GM23338 (cell line): ENCODE results near the gene ADGRL3. TPM values are rescaled to one million over a fixed set of nuclear protein-coding genes. Genes with fewer than 3 reads are reported as not detected.

ENCODE experiments used
- ATAC-seq: fragments of 200-7000 bp; cut with Tn5 transposase; 3 replicates; pipeline ENCODE4 v1.9.1; 2020
- DNase-seq: peaks from one replicate; pipeline ENCODE4 v3.0.0-alpha.2; 2015; ENCODE audit warnings: low spot score
- H2AFZ ChIP-seq: fragments of 200-600 bp; sonication (generic); 2 replicates; pipeline ENCODE4 v1.8.0; 2016; ENCODE audit warnings: antibody characterized with exemption, mild to moderate bottlenecking, moderate library complexity
- H3F3A ChIP-seq: fragments of 200-600 bp; sonication (generic); replicated peaks from 2 replicates; pipeline ENCODE4 v1.8.0; 2017; ENCODE audit warnings: antibody characterized with exemption, mixed run types, low read depth
- H3K27ac ChIP-seq: fragments of 200-600 bp; sonication (generic); 2 replicates; pipeline ENCODE4 v1.6.1; 2016; ENCODE audit warnings: low read depth
- H3K27me3 ChIP-seq: fragments of 200-600 bp; sonication (generic); 2 replicates; pipeline ENCODE4 v1.8.0; 2016; ENCODE audit warnings: mild to moderate bottlenecking, mixed run types, moderate library complexity; ENCODE audit not compliant: insufficient read depth
- H3K36me3 ChIP-seq: fragments of 200-600 bp; sonication (generic); 2 replicates; pipeline ENCODE4 v1.8.0; 2016; ENCODE audit warnings: mild to moderate bottlenecking; ENCODE audit not compliant: insufficient read depth
- H3K4me1 ChIP-seq: fragments of 200-600 bp; sonication (generic); 2 replicates; pipeline ENCODE4 v1.8.0; 2016; ENCODE audit warnings: mild to moderate bottlenecking, moderate library complexity; ENCODE audit not compliant: insufficient read depth
- H3K4me2 ChIP-seq: fragments of 200-600 bp; sonication (generic); 2 replicates; pipeline ENCODE4 v1.7.1; 2017; ENCODE audit warnings: mixed run types
- H3K4me3 ChIP-seq: fragments of 200-600 bp; sonication (generic); 2 replicates; pipeline ENCODE4 v1.6.1; 2016; ENCODE audit warnings: mixed run types
- H3K79me2 ChIP-seq: fragments of 200-600 bp; sonication (generic); replicated peaks from 2 replicates; pipeline ENCODE4 v1.8.0; 2017; ENCODE audit warnings: mild to moderate bottlenecking; ENCODE audit not compliant: insufficient read depth
- H3K9me2 ChIP-seq: fragments of 200-600 bp; sonication (generic); 2 replicates; pipeline ENCODE4 v1.8.0; 2017; ENCODE audit not compliant: insufficient read depth
- H4K20me1 ChIP-seq: fragments of 200-600 bp; sonication (generic); replicated peaks from 2 replicates; pipeline ENCODE4 v1.8.0; 2017; ENCODE audit warnings: mild to moderate bottlenecking; ENCODE audit not compliant: insufficient read depth
- H3K27ac Mint-ChIP-seq: 2 replicates; pipeline ENCODE4 v1.8.0; 2020; ENCODE audit warnings: inconsistent platforms, mild to moderate bottlenecking, moderate library complexity, mixed read lengths
- H3K27me3 Mint-ChIP-seq: 3 replicates; pipeline ENCODE4 v1.8.0; 2022; ENCODE audit warnings: low read depth, mild to moderate bottlenecking, moderate library complexity, mixed read lengths, inconsistent platforms; ENCODE audit not compliant: insufficient read depth, poor library complexity
- H3K36me3 Mint-ChIP-seq: 3 replicates; pipeline ENCODE4 v1.8.0; 2021; ENCODE audit warnings: low read depth, mild to moderate bottlenecking, inconsistent platforms, moderate library complexity, mixed read lengths
- H3K4me1 Mint-ChIP-seq: 3 replicates; pipeline ENCODE4 v1.8.0; 2020; ENCODE audit warnings: mild to moderate bottlenecking, inconsistent platforms, mixed read lengths
- H3K4me3 Mint-ChIP-seq: 3 replicates; pipeline ENCODE4 v1.8.0; 2021; ENCODE audit warnings: moderate library complexity, mild to moderate bottlenecking, inconsistent platforms, mixed read lengths
- H3K9me3 Mint-ChIP-seq: 3 replicates; pipeline ENCODE4 v1.8.0; 2020; ENCODE audit warnings: moderate library complexity, mild to moderate bottlenecking, inconsistent platforms, mixed read lengths
- CREB1 ChIP-seq: fragments of 250-450 bp; sonication (Bioruptor Pico); IDR thresholded peaks from 2 replicates; pipeline ENCODE4 v1.5.0; 2020; ENCODE audit warnings: low read depth, mild to moderate bottlenecking, moderate library complexity
- EZH2 ChIP-seq: fragments of 200-600 bp; sonication (generic); IDR thresholded peaks from one replicate; pipeline ENCODE4 v1.8.0; 2017; ENCODE audit warnings: antibody characterized with exemption, mild to moderate bottlenecking, low read depth; ENCODE audit not compliant: unreplicated experiment
- EZH2phosphoT487 ChIP-seq: fragments of 200-600 bp; sonication (generic); IDR thresholded peaks from one replicate; pipeline ENCODE4 v1.8.1; 2018; ENCODE audit warnings: antibody characterized with exemption; ENCODE audit not compliant: unreplicated experiment
- JUNB ChIP-seq: IDR thresholded peaks from one replicate; pipeline ENCODE4 v1.6.1; 2016; ENCODE audit warnings: antibody characterized with exemption; ENCODE audit not compliant: unreplicated experiment
- NANOG ChIP-seq: IDR thresholded peaks from 2 replicates; pipeline ENCODE4 v1.6.1; 2016; ENCODE audit warnings: antibody characterized with exemption, borderline replicate concordance
- POLR2AphosphoS5 ChIP-seq: IDR thresholded peaks from 2 replicates; pipeline ENCODE4 v1.6.1; 2016; ENCODE audit warnings: antibody characterized with exemption, low read depth
- REST ChIP-seq: IDR thresholded peaks from one replicate; pipeline ENCODE4 v1.6.1; 2018; ENCODE audit warnings: antibody characterized with exemption; ENCODE audit not compliant: unreplicated experiment
- STAT1 ChIP-seq: IDR thresholded peaks from one replicate; pipeline ENCODE4 v1.6.1; 2016; ENCODE audit warnings: antibody characterized with exemption; ENCODE audit not compliant: unreplicated experiment
- polyA plus RNA-seq: library from polyadenylated mRNA; unstranded; fragments of >200 nt; fragmentation: Nextera tagmentation; extraction: Ambion mirVana; gene quantifications from 2 replicates; pipeline ENCODE4 v1.2.1, GENCODE V29; 2016
- total RNA-seq: library from RNA; depleted of rRNA; stranded (reverse); fragments of >200 nt; shearing (Covaris generic); gene quantifications from 2 replicates; pipeline ENCODE4 v1.2.3, GENCODE V29; 2014
- TF ChIP-seq, protein P1 (sequence below): fragments of 250-450 bp; sonication (Bioruptor Pico); IDR thresholded peaks from 2 replicates; pipeline ENCODE4 v1.5.0; 2020; ENCODE audit warnings: mild to moderate bottlenecking, moderate library complexity

The ADGRL3 gene
- total and polyA plus RNA-seq, 2 experiments from 2014 or later = 9.7 to 16.5 TPM

DNA sequence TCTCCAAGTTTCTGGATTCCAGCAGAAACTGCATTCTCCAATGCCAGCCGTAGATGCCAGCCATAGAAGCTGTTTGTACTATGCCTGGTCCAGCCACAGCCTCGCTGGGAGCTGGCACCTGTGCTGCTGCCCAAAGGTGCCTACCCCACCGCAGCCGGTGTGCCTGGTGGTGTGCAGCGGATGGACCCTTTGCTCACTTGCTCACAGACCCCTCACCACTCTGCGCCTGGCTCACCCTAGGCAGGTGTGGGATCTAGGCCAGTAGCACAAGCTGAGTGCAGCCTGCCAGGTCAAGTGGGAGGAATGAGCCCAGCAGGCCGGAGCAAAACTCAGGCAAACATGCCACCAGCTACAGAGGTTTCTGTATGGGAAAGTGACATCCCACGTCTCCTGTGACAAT, 463.2 kb downstream of the ADGRL3 start (continued):
- TF ChIP-seq, protein P1, sequence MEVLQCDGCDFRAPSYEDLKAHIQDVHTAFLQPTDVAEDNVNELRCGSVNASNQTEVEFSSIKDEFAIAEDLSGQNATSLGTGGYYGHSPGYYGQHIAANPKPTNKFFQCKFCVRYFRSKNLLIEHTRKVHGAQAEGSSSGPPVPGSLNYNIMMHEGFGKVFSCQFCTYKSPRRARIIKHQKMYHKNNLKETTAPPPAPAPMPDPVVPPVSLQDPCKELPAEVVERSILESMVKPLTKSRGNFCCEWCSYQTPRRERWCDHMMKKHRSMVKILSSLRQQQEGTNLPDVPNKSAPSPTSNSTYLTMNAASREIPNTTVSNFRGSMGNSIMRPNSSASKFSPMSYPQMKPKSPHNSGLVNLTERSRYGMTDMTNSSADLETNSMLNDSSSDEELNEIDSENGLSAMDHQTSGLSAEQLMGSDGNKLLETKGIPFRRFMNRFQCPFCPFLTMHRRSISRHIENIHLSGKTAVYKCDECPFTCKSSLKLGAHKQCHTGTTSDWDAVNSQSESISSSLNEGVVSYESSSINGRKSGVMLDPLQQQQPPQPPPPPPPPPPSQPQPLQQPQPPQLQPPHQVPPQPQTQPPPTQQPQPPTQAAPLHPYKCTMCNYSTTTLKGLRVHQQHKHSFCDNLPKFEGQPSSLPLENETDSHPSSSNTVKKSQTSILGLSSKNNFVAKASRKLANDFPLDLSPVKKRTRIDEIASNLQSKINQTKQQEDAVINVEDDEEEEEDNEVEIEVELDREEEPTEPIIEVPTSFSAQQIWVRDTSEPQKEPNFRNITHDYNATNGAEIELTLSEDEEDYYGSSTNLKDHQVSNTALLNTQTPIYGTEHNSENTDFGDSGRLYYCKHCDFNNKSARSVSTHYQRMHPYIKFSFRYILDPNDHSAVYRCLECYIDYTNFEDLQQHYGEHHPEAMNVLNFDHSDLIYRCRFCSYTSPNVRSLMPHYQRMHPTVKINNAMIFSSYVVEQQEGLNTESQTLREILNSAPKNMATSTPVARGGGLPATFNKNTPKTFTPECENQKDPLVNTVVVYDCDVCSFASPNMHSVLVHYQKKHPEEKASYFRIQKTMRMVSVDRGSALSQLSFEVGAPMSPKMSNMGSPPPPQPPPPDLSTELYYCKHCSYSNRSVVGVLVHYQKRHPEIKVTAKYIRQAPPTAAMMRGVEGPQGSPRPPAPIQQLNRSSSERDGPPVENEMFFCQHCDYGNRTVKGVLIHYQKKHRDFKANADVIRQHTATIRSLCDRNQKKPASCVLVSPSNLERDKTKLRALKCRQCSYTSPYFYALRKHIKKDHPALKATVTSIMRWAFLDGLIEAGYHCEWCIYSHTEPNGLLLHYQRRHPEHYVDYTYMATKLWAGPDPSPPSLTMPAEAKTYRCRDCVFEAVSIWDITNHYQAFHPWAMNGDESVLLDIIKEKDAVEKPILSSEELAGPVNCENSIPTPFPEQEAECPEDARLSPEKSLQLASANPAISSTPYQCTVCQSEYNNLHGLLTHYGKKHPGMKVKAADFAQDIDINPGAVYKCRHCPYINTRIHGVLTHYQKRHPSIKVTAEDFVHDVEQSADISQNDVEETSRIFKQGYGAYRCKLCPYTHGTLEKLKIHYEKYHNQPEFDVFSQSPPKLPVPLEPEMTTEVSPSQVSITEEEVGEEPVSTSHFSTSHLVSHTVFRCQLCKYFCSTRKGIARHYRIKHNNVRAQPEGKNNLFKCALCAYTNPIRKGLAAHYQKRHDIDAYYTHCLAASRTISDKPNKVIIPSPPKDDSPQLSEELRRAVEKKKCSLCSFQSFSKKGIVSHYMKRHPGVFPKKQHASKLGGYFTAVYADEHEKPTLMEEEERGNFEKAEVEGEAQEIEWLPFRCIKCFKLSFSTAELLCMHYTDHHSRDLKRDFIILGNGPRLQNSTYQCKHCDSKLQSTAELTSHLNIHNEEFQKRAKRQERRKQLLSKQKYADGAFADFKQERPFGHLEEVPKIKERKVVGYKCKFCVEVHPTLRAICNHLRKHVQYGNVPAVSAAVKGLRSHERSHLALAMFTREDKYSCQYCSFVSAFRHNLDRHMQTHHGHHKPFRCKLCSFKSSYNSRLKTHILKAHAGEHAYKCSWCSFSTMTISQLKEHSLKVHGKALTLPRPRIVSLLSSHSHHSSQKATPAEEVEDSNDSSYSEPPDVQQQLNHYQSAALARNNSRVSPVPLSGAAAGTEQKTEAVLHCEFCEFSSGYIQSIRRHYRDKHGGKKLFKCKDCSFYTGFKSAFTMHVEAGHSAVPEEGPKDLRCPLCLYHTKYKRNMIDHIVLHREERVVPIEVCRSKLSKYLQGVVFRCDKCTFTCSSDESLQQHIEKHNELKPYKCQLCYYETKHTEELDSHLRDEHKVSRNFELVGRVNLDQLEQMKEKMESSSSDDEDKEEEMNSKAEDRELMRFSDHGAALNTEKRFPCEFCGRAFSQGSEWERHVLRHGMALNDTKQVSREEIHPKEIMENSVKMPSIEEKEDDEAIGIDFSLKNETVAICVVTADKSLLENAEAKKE (CRISPR knock-in tag) = no peak
- TF ChIP-seq POLR2AphosphoS5 = no peak
- no peak for TF ChIP-seq STAT1
- no peak for TF ChIP-seq JUNB
- TF ChIP-seq REST = no peak

DNA sequence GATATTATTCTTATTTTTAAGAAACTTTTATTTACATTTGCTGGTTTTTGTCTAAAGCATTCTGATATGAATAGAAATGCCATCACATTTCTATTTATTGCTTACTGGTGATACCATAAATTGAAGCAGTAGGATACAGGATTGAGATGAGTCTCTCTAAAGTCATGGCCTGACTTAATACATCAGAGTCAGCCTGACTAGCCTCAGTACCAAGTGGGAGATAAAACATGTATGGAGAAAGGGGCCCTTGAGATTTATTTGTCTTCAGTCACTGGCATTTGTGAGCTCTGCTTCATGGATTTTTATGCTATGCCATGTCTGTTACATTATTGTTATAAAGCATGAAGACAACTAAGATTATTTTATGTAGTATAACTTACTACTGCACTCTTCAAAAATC, 465.5 kb downstream of the ADGRL3 start:
- DNase-seq (no peak), ATAC-seq (no peak)
- H3K4me2 ChIP-seq = no peak overlapping the region
- H4K20me1 ChIP-seq = no peaks in the 10 kb centered on the region
- no peaks in the 10 kb centered on the region for H3K4me1 ChIP-seq
- H3K36me3 Mint-ChIP-seq = peaks cover 37% of the 10 kb centered on the region
- H3K9me2 ChIP-seq = 0 out of 2 replicates have a peak, but pooled peaks cover 3% of the 10 kb centered on the region
- H2AFZ ChIP-seq = no peak overlapping the region
- H3K27me3 ChIP-seq = no peaks in the 10 kb centered on the region
- H3K4me1 Mint-ChIP-seq = no peaks in the 10 kb centered on the region
- H3K27me3 Mint-ChIP-seq = peaks cover 2% of the 10 kb centered on the region
- no peak overlapping the region for H3K27ac ChIP-seq
- no peak overlapping the region for H3K4me3 ChIP-seq
- H3F3A ChIP-seq = no peaks in the 10 kb centered on the region
- no peak overlapping the region for H3K27ac Mint-ChIP-seq
- peaks cover 32% of the 10 kb centered on the region for H3K9me3 Mint-ChIP-seq
- H3K36me3 ChIP-seq = 0 out of 2 replicates have a peak, but pooled peaks cover 3% of the 10 kb centered on the region
- no peak overlapping the region for H3K4me3 Mint-ChIP-seq
- H3K79me2 ChIP-seq = no peaks in the 10 kb centered on the region
- TF ChIP-seq EZH2 (no peak), CREB1 (no peak), EZH2phosphoT487 (no peak), STAT1 (no peak), NANOG (no peak)
